Measurements from ENCODE around the gene SPATA2L.

DNA sequence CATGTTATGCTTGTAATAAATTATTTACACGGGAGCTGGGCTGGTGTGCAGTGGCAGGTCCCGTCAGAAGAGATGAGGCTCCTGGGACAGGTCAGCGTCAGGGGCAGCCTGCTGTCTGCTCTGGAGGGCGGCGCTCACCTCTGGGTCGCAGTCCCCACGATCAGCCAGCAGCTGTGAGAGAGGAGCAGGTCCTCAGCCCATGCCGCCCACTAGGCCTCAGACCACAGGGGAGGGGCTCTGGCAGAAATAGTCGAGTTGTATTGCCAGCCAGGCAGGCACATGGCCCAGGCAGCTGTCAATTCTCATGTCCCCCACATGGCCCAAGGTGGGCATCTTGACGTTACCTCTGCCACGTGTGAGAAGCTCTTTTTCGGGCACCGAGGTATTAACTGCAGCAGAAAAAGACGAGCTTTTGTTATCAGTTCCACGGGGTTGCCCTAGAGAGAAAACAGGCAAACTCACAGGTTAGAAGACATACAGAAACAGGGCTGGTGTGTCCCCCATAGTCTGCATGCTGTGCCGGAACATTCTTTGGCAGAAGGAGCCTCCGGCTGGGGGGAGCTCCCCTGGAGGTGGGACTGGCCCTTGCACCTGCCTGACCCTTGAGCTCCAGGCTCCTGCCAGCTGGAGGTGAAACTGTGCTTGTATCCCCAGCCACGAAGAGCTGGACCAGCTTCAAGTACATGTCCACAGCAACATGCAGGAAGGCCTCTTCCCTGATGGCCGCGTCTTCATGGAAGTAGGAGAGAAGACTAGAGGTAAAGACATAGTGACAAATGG is 37.2 kb upstream of the SPATA2L start:
- no peak for TF ChIP-seq POLR2A (IDR thresholded peaks at IDR 0.05)
- TF ChIP-seq, protein P1, sequence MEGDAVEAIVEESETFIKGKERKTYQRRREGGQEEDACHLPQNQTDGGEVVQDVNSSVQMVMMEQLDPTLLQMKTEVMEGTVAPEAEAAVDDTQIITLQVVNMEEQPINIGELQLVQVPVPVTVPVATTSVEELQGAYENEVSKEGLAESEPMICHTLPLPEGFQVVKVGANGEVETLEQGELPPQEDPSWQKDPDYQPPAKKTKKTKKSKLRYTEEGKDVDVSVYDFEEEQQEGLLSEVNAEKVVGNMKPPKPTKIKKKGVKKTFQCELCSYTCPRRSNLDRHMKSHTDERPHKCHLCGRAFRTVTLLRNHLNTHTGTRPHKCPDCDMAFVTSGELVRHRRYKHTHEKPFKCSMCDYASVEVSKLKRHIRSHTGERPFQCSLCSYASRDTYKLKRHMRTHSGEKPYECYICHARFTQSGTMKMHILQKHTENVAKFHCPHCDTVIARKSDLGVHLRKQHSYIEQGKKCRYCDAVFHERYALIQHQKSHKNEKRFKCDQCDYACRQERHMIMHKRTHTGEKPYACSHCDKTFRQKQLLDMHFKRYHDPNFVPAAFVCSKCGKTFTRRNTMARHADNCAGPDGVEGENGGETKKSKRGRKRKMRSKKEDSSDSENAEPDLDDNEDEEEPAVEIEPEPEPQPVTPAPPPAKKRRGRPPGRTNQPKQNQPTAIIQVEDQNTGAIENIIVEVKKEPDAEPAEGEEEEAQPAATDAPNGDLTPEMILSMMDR (IDR thresholded peaks at IDR 0.05) = no peak

Measured in esophagus squamous epithelium (tissue), 4 donors.